Measurements from ENCODE around the gene GALNT1. TPM values are rescaled to one million over a fixed set of nuclear protein-coding genes. Genes with fewer than 3 reads are reported as not detected.
"Not testable (repeated sequence)": the region's sequence is repeated elsewhere in the genome, so short reads cannot be mapped to it uniquely, and the experiment has no call there.

The GALNT1 gene
- polyA plus RNA-seq, result 100 to 1,000 TPM in 1 of 4 donors, 10 to 100 TPM in 3; 18.4 to 178 (median 36.3) TPM
- long read RNA-seq, donor 1, result 0 reads
- long read RNA-seq, donor 2, partial matches to known transcripts, result 22 of 24 reads
- long read RNA-seq, donor 2, other reads (novel, unspliced or antisense), result 0 of 24 reads
- long read RNA-seq, donor 3, partial matches to known transcripts, result 35 of 47 reads
- long read RNA-seq, donor 3, other reads (novel, unspliced or antisense), result 8 of 47 reads
- long read RNA-seq, donor 4, result 0 reads
- long read RNA-seq, donor 5, partial matches to known transcripts, result 0 of 4 reads
- long read RNA-seq, donor 5, other reads (novel, unspliced or antisense), result 0 of 4 reads
- long read RNA-seq, donor 6, partial matches to known transcripts, result 20 of 39 reads
- long read RNA-seq, donor 6, other reads (novel, unspliced or antisense), result 18 of 39 reads
- long read RNA-seq, donor 7, partial matches to known transcripts, result 64 of 78 reads
- long read RNA-seq, donor 7, other reads (novel, unspliced or antisense), result 10 of 78 reads
- long read RNA-seq, donor 8, partial matches to known transcripts, result 0 of 1 reads
- long read RNA-seq, donor 8, other reads (novel, unspliced or antisense), result 0 of 1 reads
- long read RNA-seq, donor 9, partial matches to known transcripts, result 6 of 6 reads
- long read RNA-seq, donor 9, other reads (novel, unspliced or antisense), result 0 of 6 reads
- long read RNA-seq, donor 10, transcript GALNT1-201 (11 exons, 3,847 nt), result major isoform, 5 of 65 reads
- long read RNA-seq, donor 10, partial matches to known transcripts, result 34 of 65 reads
- long read RNA-seq, donor 10, other reads (novel, unspliced or antisense), result 24 of 65 reads

DNA sequence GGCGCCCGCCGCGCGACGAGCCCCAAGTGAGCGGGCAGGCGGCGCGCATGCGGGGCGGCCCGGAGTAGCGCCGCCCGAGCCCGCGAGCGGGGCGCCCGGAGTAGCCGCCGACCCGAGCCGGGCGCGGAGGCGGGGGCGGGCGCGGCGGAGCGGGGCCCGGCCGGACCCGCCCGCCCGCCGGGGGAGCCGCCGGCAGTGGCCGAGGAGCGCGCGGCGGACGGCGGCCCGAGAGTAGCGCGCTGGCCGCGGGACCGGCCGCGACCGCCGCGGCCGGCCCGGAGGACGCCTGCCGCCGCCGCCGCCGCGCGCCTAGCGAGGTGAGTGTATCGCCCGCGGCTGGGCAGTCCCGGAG, at the start of gene GALNT1:
Gene GALNT1, plus strand, starts transcription at position 195 of the 352 bp plus-strand sequence. CDS start 72,923 bp downstream, outside the sequence.
- H3K36me3 ChIP-seq (ENCODE audit: control insufficient read depth in 3 of 3, insufficient read depth in 2 of 3, low read depth in 1 of 3, low read length in 3 of 3), result peaks cover 0 to 5% (median 0%) of the 10 kb centered on the region in 3 donors
- no peaks in the 10 kb centered on the region for H3K9me3 ChIP-seq (ENCODE audit: control insufficient read depth in 2 of 2, insufficient read depth in 1 of 2, low read depth in 1 of 2, low read length in 1 of 2)
- H3K27ac ChIP-seq (ENCODE audit: low read depth in 1 of 3, low read length in 2 of 3), result peak within 1 kb of the TSS; percentile 82 to 96 (median 93)
- FAIRE-seq (no peak), DNase-seq (peak in 1 of 2 donors; percentile 16)
- 0 to 2% (median 1%) methylated on average over 4 to 55 of the region's 74 CpGs for WGBS, 3 donors
- H3K4me3 ChIP-seq (ENCODE audit: low read depth in 1 of 3, low read length in 3 of 3), result peak within 1 kb of the TSS; percentile 79 to 98 (median 81)
- no peaks in the 10 kb centered on the region for H3K27me3 ChIP-seq (ENCODE audit: control insufficient read depth in 3 of 3, insufficient read depth in 3 of 3, low read length in 3 of 3)
- peaks cover 4 to 22% (median 5%) of the 10 kb centered on the region in 3 donors for H3K4me1 ChIP-seq (ENCODE audit: control insufficient read depth in 3 of 3, insufficient read depth in 2 of 3, low read depth in 1 of 3, low read length in 2 of 3)

DNA sequence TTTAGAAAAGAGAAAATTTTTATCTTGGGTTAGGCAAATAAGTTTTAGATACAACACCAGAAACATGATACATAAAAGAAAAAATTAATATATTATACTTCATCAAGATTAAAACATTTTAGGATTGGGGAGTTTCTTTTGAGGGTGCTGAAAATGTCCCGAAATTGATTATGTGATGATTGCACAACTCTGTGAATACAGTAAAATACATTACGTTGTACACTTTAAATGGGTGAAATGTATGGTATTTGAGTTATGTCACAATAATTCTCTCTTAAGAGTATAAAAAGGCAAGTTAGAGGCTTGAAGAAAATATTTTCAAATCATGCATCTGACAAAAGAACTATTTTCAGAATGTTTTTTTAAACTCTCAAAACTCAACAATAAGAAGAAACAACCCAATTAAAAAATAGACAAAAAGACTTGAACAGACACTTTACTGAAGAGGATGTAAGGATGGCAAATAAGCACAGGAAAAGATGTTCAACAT, 47.6 kb upstream of the GALNT1 start:
- FAIRE-seq, result no peak
- WGBS, 3 donors, result 90 to 94% (median 93%) methylated on average over 2 of the region's 2 CpGs
- Histone ChIP-seq H3K9me3 (ENCODE audit: control insufficient read depth in 2 of 2, insufficient read depth in 1 of 2, low read depth in 1 of 2, low read length in 1 of 2) (peaks cover 0 to 4% of the 10 kb centered on the region in 2 donors), H3K36me3 (ENCODE audit: control insufficient read depth in 3 of 3, insufficient read depth in 2 of 3, low read depth in 1 of 3, low read length in 3 of 3) (no peaks in the 10 kb centered on the region), H3K4me3 (ENCODE audit: low read depth in 1 of 3, low read length in 3 of 3) (no peak overlapping the region), H3K27me3 (ENCODE audit: control insufficient read depth in 3 of 3, insufficient read depth in 3 of 3, low read length in 3 of 3) (no peaks in the 10 kb centered on the region), H3K27ac (ENCODE audit: low read depth in 1 of 3, low read length in 2 of 3) (no peak overlapping the region), H3K4me1 (ENCODE audit: control insufficient read depth in 3 of 3, insufficient read depth in 2 of 3, low read depth in 1 of 3, low read length in 2 of 3) (no peaks in the 10 kb centered on the region)
- DNase-seq, result no peak

DNA sequence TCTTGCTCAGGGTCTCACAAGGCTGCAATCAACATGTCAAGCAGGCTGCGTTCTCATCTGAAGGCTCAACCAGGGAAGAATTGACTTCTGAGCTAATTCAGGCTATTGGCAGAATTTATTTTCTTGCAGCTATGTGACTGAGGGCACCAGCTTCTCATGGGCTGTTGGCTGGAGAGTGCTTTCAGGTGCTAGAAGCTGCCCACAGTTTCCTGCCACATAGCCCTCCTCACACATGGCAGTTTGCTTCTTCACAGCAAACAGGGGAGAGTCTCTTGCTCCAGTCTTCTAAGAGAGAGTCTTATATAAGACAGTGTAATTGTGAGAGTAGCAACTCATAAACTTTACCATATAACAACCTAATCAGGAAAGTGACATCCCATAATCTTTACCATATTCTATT, 46.2 kb upstream of the GALNT1 start:
- no peak overlapping the region for H3K4me3 ChIP-seq (ENCODE audit: low read depth in 1 of 3, low read length in 3 of 3)

DNA sequence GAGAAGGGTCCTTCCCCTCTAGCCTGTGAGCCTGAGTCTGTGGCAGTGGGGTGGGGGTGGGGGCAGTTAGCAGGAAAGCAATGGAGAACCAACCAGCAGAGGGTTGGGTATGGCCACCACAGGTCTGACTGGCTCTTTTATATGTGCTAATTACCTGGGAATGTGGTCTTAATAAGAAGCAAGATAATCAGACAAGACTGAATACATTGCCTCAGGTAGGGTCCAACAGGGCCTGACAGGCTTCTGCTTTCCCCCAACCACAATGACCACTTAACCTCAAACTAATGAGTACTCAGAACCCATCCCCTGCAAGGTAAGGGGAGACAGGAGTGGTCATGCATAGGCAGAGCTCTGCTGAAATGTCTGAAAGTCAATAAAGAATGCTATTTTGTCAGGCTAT, 39.2 kb upstream of the GALNT1 start:
- H3K27ac ChIP-seq (ENCODE audit: low read depth in 1 of 3, low read length in 2 of 3), result no peak overlapping the region
- no peak overlapping the region for H3K4me3 ChIP-seq (ENCODE audit: low read depth in 1 of 3, low read length in 3 of 3)
- H3K27me3 ChIP-seq (ENCODE audit: control insufficient read depth in 3 of 3, insufficient read depth in 3 of 3, low read length in 3 of 3), result no peaks in the 10 kb centered on the region
- H3K36me3 ChIP-seq (ENCODE audit: control insufficient read depth in 3 of 3, insufficient read depth in 2 of 3, low read depth in 1 of 3, low read length in 3 of 3), result no peaks in the 10 kb centered on the region
- no peak for FAIRE-seq
- no peaks in the 10 kb centered on the region for H3K9me3 ChIP-seq (ENCODE audit: control insufficient read depth in 2 of 2, insufficient read depth in 1 of 2, low read depth in 1 of 2, low read length in 1 of 2)
- no peaks in the 10 kb centered on the region for H3K4me1 ChIP-seq (ENCODE audit: control insufficient read depth in 3 of 3, insufficient read depth in 2 of 3, low read depth in 1 of 3, low read length in 2 of 3)
- DNase-seq, result no peak

More for the DNA sequence above, 46.2 kb upstream of the GALNT1 start:
- FAIRE-seq (no peak), DNase-seq (no peak)
- Histone ChIP-seq H3K4me1 (ENCODE audit: control insufficient read depth in 3 of 3, insufficient read depth in 2 of 3, low read depth in 1 of 3, low read length in 2 of 3) (no peaks in the 10 kb centered on the region), H3K36me3 (ENCODE audit: control insufficient read depth in 3 of 3, insufficient read depth in 2 of 3, low read depth in 1 of 3, low read length in 3 of 3) (no peaks in the 10 kb centered on the region), H3K27ac (ENCODE audit: low read depth in 1 of 3, low read length in 2 of 3) (no peak overlapping the region), H3K27me3 (ENCODE audit: control insufficient read depth in 3 of 3, insufficient read depth in 3 of 3, low read length in 3 of 3) (no peaks in the 10 kb centered on the region), H3K9me3 (ENCODE audit: control insufficient read depth in 2 of 2, insufficient read depth in 1 of 2, low read depth in 1 of 2, low read length in 1 of 2) (peaks cover 0 to 4% of the 10 kb centered on the region in 2 donors)
- 92 to 100% (median 96%) methylated on average over 1 of the region's 1 CpG for WGBS, 3 donors

DNA sequence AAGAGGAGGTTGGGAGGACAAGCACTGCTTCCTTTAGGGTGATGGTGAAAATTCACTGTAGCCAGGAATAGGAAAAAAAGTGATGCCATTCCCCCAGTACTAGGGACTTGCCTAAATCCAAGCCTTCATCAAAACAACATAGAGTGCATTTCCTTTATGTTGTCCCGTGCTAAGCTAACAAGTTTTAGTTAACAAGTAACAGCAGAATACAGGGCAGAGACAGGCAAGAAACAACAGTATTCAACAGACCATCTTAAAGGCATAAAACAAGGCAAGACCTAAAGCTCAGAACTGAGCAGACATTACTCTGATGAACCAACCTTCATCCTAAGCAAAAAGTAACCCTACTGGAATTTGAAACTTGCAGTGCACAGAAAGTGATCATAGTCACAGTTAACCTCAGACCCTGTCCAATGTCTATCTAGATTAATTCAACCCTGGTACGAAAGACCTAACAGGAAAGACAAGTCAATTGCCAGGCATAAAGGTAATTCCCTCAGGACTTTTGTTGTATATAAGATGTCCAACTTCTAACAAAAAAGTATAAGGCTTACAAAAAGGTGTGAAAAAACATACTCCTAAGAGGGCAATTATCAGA, 34.4 kb upstream of the GALNT1 start:
- no peaks in the 10 kb centered on the region for H3K36me3 ChIP-seq (ENCODE audit: control insufficient read depth in 3 of 3, insufficient read depth in 2 of 3, low read depth in 1 of 3, low read length in 3 of 3)
- H3K4me1 ChIP-seq (ENCODE audit: control insufficient read depth in 3 of 3, insufficient read depth in 2 of 3, low read depth in 1 of 3, low read length in 2 of 3), result peaks cover 0 to 6% (median under 1%) of the 10 kb centered on the region in 3 donors
- no peak overlapping the region for H3K4me3 ChIP-seq (ENCODE audit: low read depth in 1 of 3, low read length in 3 of 3)
- H3K9me3 ChIP-seq (ENCODE audit: control insufficient read depth in 2 of 2, insufficient read depth in 1 of 2, low read depth in 1 of 2, low read length in 1 of 2), result no peaks in the 10 kb centered on the region
- DNase-seq, result peak; percentile 59 to 76
- WGBS, 3 donors, result 17 to 62% (median 46%) methylated on average over 2 of the region's 2 CpGs
- H3K27ac ChIP-seq (ENCODE audit: low read depth in 1 of 3, low read length in 2 of 3), result peak overlapping the region in 1 of 3 donors; percentile 34
- no peaks in the 10 kb centered on the region for H3K27me3 ChIP-seq (ENCODE audit: control insufficient read depth in 3 of 3, insufficient read depth in 3 of 3, low read length in 3 of 3)
- no peak for FAIRE-seq

DNA sequence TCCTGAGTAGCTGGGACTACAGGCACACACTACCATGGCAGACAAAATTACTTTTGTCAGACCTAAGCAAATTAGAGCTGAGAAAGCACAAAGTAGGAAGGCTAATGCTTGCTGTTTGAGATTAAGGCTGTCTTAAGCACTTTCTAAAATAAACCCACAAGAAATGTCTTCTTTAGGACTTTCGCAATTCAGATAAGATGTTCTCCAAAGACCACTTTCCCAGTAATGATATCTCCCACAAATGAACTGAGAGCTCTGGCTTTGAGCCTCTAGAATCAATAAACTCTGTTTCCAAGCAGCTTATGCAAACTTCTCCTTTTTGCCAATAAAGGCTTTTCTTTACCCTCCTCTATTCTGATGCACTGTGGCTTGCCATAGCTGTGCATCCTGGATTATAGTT, 32.0 kb upstream of the GALNT1 start:
- Histone ChIP-seq H3K36me3 (ENCODE audit: control insufficient read depth in 3 of 3, insufficient read depth in 2 of 3, low read depth in 1 of 3, low read length in 3 of 3) (no peaks in the 10 kb centered on the region), H3K4me3 (ENCODE audit: low read depth in 1 of 3, low read length in 3 of 3) (no peak overlapping the region), H3K27me3 (ENCODE audit: control insufficient read depth in 3 of 3, insufficient read depth in 3 of 3, low read length in 3 of 3) (no peaks in the 10 kb centered on the region), H3K4me1 (ENCODE audit: control insufficient read depth in 3 of 3, insufficient read depth in 2 of 3, low read depth in 1 of 3, low read length in 2 of 3) (peaks cover 0 to 22% (median 2%) of the 10 kb centered on the region in 3 donors), H3K27ac (ENCODE audit: low read depth in 1 of 3, low read length in 2 of 3) (no peak overlapping the region), H3K9me3 (ENCODE audit: control insufficient read depth in 2 of 2, insufficient read depth in 1 of 2, low read depth in 1 of 2, low read length in 1 of 2) (peaks cover 0 to 4% of the 10 kb centered on the region in 2 donors)
- FAIRE-seq (no peak), DNase-seq (no peak)
- 88 to 90% (median 89%) methylated on average over 1 of the region's 1 CpG for WGBS, 3 donors

DNA sequence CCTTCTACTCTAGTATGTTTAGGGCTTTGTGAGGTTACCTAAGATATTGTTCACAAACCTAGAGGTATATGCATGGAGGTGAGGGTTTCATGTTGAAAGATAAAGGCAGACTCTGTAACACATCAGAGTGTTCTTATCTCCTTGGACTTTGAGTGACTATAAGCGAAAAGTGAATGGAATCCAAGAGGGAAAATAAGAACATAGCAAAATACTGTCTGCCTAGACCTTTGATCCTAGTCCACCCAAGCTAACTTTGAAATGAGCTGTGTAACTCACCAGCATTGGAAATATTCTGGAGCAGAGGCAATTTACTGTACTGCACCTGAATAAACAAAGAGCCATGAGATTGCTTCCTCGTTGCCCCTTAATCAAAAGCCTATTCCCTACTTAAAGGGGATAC, 28.2 kb upstream of the GALNT1 start:
- DNase-seq (peak; percentile 86 to 92), FAIRE-seq (peak; percentile 23)
- 17 to 48% (median 37%) methylated on average over 2 of the region's 2 CpGs for WGBS, 3 donors
- Histone ChIP-seq H3K4me3 (ENCODE audit: low read depth in 1 of 3, low read length in 3 of 3) (no peak overlapping the region), H3K4me1 (ENCODE audit: control insufficient read depth in 3 of 3, insufficient read depth in 2 of 3, low read depth in 1 of 3, low read length in 2 of 3) (peaks cover 0 to 26% (median 2%) of the 10 kb centered on the region in 3 donors), H3K27me3 (ENCODE audit: control insufficient read depth in 3 of 3, insufficient read depth in 3 of 3, low read length in 3 of 3) (no peaks in the 10 kb centered on the region), H3K27ac (ENCODE audit: low read depth in 1 of 3, low read length in 2 of 3) (peak overlapping the region; percentile 0 to 58 (median 14)), H3K9me3 (ENCODE audit: control insufficient read depth in 2 of 2, insufficient read depth in 1 of 2, low read depth in 1 of 2, low read length in 1 of 2) (peaks cover 0 to 8% of the 10 kb centered on the region in 2 donors), H3K36me3 (ENCODE audit: control insufficient read depth in 3 of 3, insufficient read depth in 2 of 3, low read depth in 1 of 3, low read length in 3 of 3) (no peaks in the 10 kb centered on the region)

DNA sequence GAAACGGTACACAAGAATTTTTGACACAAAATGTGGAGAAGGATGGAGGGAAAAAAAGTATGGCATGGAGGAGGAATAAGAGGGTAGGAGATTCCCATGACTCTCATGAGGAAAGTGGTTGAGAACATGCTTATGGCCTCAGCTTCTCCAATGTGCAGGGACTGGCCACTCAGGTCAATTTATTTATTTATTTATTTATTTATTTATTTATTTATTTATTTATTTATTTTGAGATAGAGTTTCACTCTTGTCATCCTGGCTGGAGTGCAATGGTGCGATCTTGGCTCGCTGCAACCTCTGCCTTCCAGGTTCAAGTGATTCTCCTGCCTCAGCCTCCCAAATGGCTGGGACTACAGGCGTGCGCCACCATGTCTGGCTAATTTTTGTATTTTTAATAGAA, 26.0 kb upstream of the GALNT1 start:
- H3K4me1 ChIP-seq (ENCODE audit: control insufficient read depth in 3 of 3, insufficient read depth in 2 of 3, low read depth in 1 of 3, low read length in 2 of 3), result peaks cover 0 to 28% (median 5%) of the 10 kb centered on the region in 3 donors
- FAIRE-seq; H3K27me3 ChIP-seq (ENCODE audit: control insufficient read depth in 3 of 3, insufficient read depth in 3 of 3, low read length in 3 of 3); H3K9me3 ChIP-seq (ENCODE audit: control insufficient read depth in 2 of 2, insufficient read depth in 1 of 2, low read depth in 1 of 2, low read length in 1 of 2); H3K27ac ChIP-seq (ENCODE audit: low read depth in 1 of 3, low read length in 2 of 3); H3K36me3 ChIP-seq (ENCODE audit: control insufficient read depth in 3 of 3, insufficient read depth in 2 of 3, low read depth in 1 of 3, low read length in 3 of 3); DNase-seq; H3K4me3 ChIP-seq (ENCODE audit: low read depth in 1 of 3, low read length in 3 of 3): not testable (repeated sequence)
- 97 to 99% (median 97%) methylated on average over 5 of the region's 5 CpGs for WGBS, 3 donors

Measured in small intestine (tissue), 16 donors.